Loucy (cell line): ENCODE results near the gene TGM2.

Source experiments
- CTCF ChIP-seq: fragments of 200-600 bp; sonication (generic); conservative IDR thresholded peaks from 2 replicates; pipeline ENCODE4 v1.5.1; 2014; ENCODE audit warnings: mild to moderate bottlenecking, antibody characterized with exemption, low read length
- EZH2phosphoT487 ChIP-seq: fragments of 200-600 bp; IDR thresholded peaks from 2 replicates; pipeline ENCODE4 v1.6.1; 2018; ENCODE audit warnings: antibody characterized with exemption, mild to moderate bottlenecking, moderate library complexity, borderline replicate concordance

DNA sequence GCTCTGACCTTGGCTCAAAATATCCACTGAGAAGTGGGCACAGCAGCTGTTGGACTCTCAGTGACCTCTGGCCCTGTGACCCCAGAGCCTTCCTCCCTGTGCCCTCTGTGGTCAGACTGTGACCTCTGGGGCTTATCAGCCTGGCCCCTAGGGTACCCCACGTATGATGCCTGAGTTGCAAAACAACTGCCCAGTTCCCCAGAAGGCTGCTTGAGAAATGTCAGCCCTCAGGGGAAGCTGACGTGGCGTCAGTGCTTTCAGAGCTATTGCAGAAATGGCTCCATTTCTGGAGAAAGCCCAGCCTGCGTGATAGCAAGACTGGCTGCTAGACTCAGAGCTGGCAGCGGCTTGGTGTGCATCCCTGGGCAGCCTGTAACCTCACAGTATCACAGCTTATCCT is 31.5 kb upstream of the TGM2 start:
- TF ChIP-seq CTCF (no peak), EZH2phosphoT487 (no peak)
